HG02885 (cell line): ENCODE data around the gene GALNT6.
A peak's percentile ranks its signal among the peaks of the same experiment; 100 is the strongest.

Experiments
- ATAC-seq: cut with Tn5 transposase; IDR thresholded peaks from one replicate; pipeline ENCODE4 v1.9.1; 2021; ENCODE audit warnings: mild to moderate bottlenecking; ENCODE audit not compliant: unreplicated experiment, poor library complexity

Gene GALNT6

GRCh38 chr12:51406859-51407258, 15.7 kb upstream of the GALNT6 start:
- ATAC-seq, result no peak

GRCh38 chr12:51406290-51406689, 15.1 kb upstream of the GALNT6 start:
- no peak for ATAC-seq

- ATAC-seq, result no peak
Measured at GRCh38 chr12:51405801-51406207, 14.6 kb upstream of the GALNT6 start.

- ATAC-seq, result no peak
Measured at GRCh38 chr12:51404627-51405026, 13.4 kb upstream of the GALNT6 start.

- ATAC-seq, result no peak
Measured at GRCh38 chr12:51403681-51404136, 12.5 kb upstream of the GALNT6 start.

GRCh38 chr12:51403159-51403558, 12.0 kb upstream of the GALNT6 start:
- ATAC-seq, result no peak

- ATAC-seq, result no peak
Measured at GRCh38 chr12:51401900-51402299, 10.7 kb upstream of the GALNT6 start.

GRCh38 chr12:51401486-51401885, 10.3 kb upstream of the GALNT6 start:
- ATAC-seq, result no peak

GRCh38 chr12:51401020-51401419, 9.8 kb upstream of the GALNT6 start:
- no peak for ATAC-seq

GRCh38 chr12:51399891-51400290, 8.7 kb upstream of the GALNT6 start:
- ATAC-seq, result no peak

GRCh38 chr12:51397670-51398069, 6.5 kb upstream of the GALNT6 start:
- ATAC-seq, result no peak

GRCh38 chr12:51395283-51396230, 4.4 kb upstream of the GALNT6 start:
- no peak for ATAC-seq

GRCh38 chr12:51393676-51394545, 2.7 kb upstream of the GALNT6 start:
- no peak for ATAC-seq

- ATAC-seq, result peak; percentile 31
Measured at GRCh38 chr12:51392556-51393237, 1.5 kb upstream of the GALNT6 start.

- ATAC-seq, result peak; percentile 12
Measured at GRCh38 chr12:51390891-51391282, 319 bp downstream of the GALNT6 start.

- no peak for ATAC-seq
Measured at GRCh38 chr12:51390457-51390856, 749 bp downstream of the GALNT6 start.

- no peak for ATAC-seq
Measured at GRCh38 chr12:51389302-51389999, 1.8 kb downstream of the GALNT6 start.

GRCh38 chr12:51388846-51389245, 2.4 kb downstream of the GALNT6 start:
- no peak for ATAC-seq

- no peak for ATAC-seq
Measured at GRCh38 chr12:51388069-51388799, 3.0 kb downstream of the GALNT6 start.
